ENCODE results near the gene HDAC7.

HDAC7 gene

DNA sequence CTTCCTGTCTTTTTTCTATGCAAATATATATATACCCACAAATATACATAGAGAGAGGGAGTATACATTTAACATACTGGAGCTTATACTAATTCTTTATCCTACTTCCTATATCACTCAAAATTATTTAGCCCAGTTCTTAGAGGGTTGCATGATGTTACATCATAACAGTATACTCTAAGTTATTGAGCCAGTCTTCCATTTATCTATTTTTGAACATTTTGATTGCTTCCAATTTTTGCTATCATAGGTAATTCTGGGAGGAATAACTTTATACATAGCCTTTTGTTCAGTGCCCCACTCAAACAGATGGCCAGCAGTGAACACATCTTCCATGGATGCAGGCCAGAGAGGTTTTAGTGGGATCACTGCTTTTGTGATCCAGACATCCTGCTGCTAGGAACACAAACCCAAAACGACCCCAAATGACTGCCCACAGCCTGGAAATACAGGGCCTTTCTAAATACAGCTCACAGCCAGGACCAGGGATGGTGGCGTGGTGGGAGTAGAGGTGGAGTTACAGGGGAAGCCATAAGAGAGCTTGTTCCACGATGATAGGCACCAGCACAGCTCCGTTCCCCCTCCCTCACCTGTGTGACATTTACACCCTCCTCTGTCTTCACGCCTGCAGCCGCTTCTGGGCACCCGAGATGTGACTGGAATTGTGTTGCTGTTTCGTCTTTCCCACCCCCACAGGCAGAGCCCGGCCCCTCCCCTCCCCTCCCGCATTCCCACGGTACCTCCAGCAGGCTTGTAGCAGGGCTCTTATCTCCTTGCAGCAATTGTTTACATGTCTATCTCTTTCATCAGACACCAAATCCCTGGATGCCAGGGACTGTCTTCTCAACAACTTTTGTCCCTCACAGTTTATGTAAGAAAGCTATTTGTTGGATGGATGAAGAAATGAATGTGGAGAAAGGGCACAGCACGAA lies 30.7 kb upstream of the HDAC7 start:
- POLR2A ChIA-PET = no interaction called here
- peaks cover 0 to 3% (median 0%) of the 10 kb centered on the region in 4 experiments for H3K36me3 ChIP-seq (ENCODE audit: control insufficient read depth in 4 of 4, insufficient read depth in 4 of 4, low read length in 3 of 4)
- CTCF ChIA-PET = interaction anchor here (0.9 to 29.7 kb wide), 6 partner anchors 10 to 118 kb away, joined by 3 to 1391 read pairs (median 3); partner anchors contain the start of genes HDAC7 and VDR
- no peak for DNase-seq
- H3K9me3 ChIP-seq (ENCODE audit: control extremely low read depth in 1 of 5, control insufficient read depth in 4 of 5, insufficient read depth in 2 of 5, low read depth in 1 of 5, low read length in 4 of 5) = no peaks in the 10 kb centered on the region
- H3K27me3 ChIP-seq (replicated peaks in 2 of 5; ENCODE audit: control insufficient read depth in 4 of 5, insufficient read depth in 5 of 5, low read length in 4 of 5) = no peaks in the 10 kb centered on the region
- H3K4me1 ChIP-seq (ENCODE audit: control extremely low read depth in 1 of 4, control insufficient read depth in 4 of 4, insufficient read depth in 4 of 4, low read length in 3 of 4) = no peaks in the 10 kb centered on the region
- WGBS (ENCODE audit: insufficient coverage) = 71% methylated on average over 4 of the region's 12 CpGs
- no peak overlapping the region for H3K27ac ChIP-seq (ENCODE audit: insufficient read depth in 1 of 2, low read depth in 1 of 2, low read length in 2 of 2, poor library complexity in 1 of 2, severe bottlenecking in 2 of 2)
- no peak overlapping the region for H3K4me3 ChIP-seq (ENCODE audit: control insufficient read depth in 1 of 7, extremely low read depth in 1 of 7, insufficient read depth in 4 of 7, low read depth in 2 of 7, low read length in 6 of 7)

DNA sequence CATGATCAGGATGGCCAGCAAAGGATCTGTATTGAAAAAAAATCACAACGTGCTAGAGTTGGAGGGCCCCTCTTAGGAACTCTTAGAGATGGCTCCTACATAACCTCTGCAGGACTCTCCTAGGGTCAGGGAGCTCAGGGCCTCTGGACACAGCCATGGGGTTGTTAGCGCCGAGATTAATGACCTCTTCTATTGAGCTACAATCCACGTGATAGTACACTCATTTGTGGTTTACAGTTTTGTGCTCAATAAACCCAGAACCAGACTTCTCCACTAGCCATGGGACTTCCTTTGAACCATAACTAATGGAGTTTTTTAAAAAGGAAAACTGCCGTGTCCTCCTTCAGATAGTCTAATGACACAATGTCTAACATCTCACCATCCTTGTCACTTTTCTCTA lies 29.6 kb upstream of the HDAC7 start:
- WGBS (ENCODE audit: insufficient coverage) = 56% methylated on average over 5 of the region's 5 CpGs
- no peak overlapping the region for H3K27ac ChIP-seq (ENCODE audit: insufficient read depth in 1 of 2, low read depth in 1 of 2, low read length in 2 of 2, poor library complexity in 1 of 2, severe bottlenecking in 2 of 2)
- no peaks in the 10 kb centered on the region for H3K36me3 ChIP-seq (ENCODE audit: control insufficient read depth in 4 of 4, insufficient read depth in 4 of 4, low read length in 3 of 4)
- H3K27me3 ChIP-seq (replicated peaks in 2 of 5; ENCODE audit: control insufficient read depth in 4 of 5, insufficient read depth in 5 of 5, low read length in 4 of 5) = no peaks in the 10 kb centered on the region
- H3K4me1 ChIP-seq (ENCODE audit: control extremely low read depth in 1 of 4, control insufficient read depth in 4 of 4, insufficient read depth in 4 of 4, low read length in 3 of 4) = no peaks in the 10 kb centered on the region
- CTCF ChIA-PET = interaction anchor here (1.6 to 29.7 kb wide), 3 partner anchors 8 to 51 kb away, joined by 5 to 1391 read pairs (median 12); partner anchors contain the start of gene HDAC7
- no peak overlapping the region for H3K4me3 ChIP-seq (ENCODE audit: control insufficient read depth in 1 of 7, extremely low read depth in 1 of 7, insufficient read depth in 4 of 7, low read depth in 2 of 7, low read length in 6 of 7)
- POLR2A ChIA-PET = no interaction called here
- H3K9me3 ChIP-seq (ENCODE audit: control extremely low read depth in 1 of 5, control insufficient read depth in 4 of 5, insufficient read depth in 2 of 5, low read depth in 1 of 5, low read length in 4 of 5) = no peaks in the 10 kb centered on the region
- no peak for DNase-seq

DNA sequence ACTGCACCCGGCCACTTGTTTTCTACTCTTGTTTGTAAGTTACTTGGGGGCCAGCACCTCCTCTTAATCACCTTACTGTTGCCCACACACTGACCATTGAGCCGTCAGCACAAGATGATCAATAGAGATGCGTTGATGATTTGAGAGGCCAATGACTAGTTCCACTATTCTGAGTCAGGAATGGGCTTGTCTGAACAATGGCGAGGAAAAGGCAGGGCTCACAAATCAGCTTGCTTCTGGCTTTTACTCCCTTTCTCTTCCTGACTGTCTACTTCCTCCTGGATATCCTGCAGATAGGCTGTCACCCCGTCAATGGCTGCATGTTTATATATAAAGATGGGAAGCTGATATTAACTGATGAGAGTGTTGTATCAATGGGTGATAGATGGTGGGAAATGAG lies 29.1 kb upstream of the HDAC7 start:
- Histone ChIP-seq H3K36me3 (ENCODE audit: control insufficient read depth in 4 of 4, insufficient read depth in 4 of 4, low read length in 3 of 4) (no peaks in the 10 kb centered on the region), H3K27me3 (replicated peaks in 2 of 5; ENCODE audit: control insufficient read depth in 4 of 5, insufficient read depth in 5 of 5, low read length in 4 of 5) (no peaks in the 10 kb centered on the region), H3K9me3 (ENCODE audit: control extremely low read depth in 1 of 5, control insufficient read depth in 4 of 5, insufficient read depth in 2 of 5, low read depth in 1 of 5, low read length in 4 of 5) (no peaks in the 10 kb centered on the region), H3K4me1 (ENCODE audit: control extremely low read depth in 1 of 4, control insufficient read depth in 4 of 4, insufficient read depth in 4 of 4, low read length in 3 of 4) (no peaks in the 10 kb centered on the region), H3K27ac (ENCODE audit: insufficient read depth in 1 of 2, low read depth in 1 of 2, low read length in 2 of 2, poor library complexity in 1 of 2, severe bottlenecking in 2 of 2) (no peak overlapping the region), H3K4me3 (ENCODE audit: control insufficient read depth in 1 of 7, extremely low read depth in 1 of 7, insufficient read depth in 4 of 7, low read depth in 2 of 7, low read length in 6 of 7) (no peak overlapping the region)
- no peak for DNase-seq
- ChIA-PET CTCF (interaction anchor here (0.9 to 29.7 kb wide), 4 partner anchors 9 to 101 kb away, joined by 3 to 1391 read pairs (median 8); partner anchors contain the start of gene HDAC7), POLR2A (no interaction called here)
- 33% methylated on average over 4 of the region's 5 CpGs for WGBS (ENCODE audit: insufficient coverage)

DNA sequence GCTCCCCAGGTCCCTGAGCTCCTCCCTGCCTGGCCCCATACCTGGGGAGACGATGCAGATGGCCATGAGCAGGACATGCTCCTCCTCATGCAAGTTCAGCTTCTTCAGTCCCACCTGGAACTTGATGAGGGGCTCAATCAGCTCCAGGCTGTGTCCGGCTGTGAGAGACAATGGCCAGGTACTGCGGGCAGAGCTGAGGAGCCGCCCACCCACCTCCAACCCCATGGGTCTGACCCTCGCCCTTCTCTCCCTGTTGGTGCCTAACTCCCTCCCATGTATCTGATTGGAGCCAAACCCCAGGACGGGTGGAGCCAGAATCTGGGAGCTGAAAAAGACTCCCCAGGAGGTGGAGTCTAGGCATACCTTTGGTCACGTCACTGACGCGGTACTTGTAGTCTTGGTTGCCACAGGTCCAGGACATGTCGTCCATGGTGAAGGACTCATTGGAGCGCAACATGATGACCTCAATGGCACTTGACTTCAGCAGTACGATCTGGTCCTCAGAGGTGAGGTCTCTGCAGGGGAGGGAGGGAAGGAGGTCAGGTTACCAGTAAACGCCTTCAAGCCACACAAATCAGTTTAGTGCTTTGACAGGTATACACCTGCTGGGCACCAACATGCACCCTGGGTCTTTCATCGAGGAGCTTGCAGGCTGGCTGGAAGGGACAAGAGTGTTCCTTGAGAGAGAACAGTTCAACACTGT lies 26.7 kb upstream of the HDAC7 start:
- Histone ChIP-seq H3K27ac (ENCODE audit: insufficient read depth in 1 of 2, low read depth in 1 of 2, low read length in 2 of 2, poor library complexity in 1 of 2, severe bottlenecking in 2 of 2) (no peak overlapping the region), H3K4me1 (ENCODE audit: control extremely low read depth in 1 of 4, control insufficient read depth in 4 of 4, insufficient read depth in 4 of 4, low read length in 3 of 4) (no peaks in the 10 kb centered on the region), H3K27me3 (replicated peaks in 2 of 5; ENCODE audit: control insufficient read depth in 4 of 5, insufficient read depth in 5 of 5, low read length in 4 of 5) (no peaks in the 10 kb centered on the region), H3K9me3 (ENCODE audit: control extremely low read depth in 1 of 5, control insufficient read depth in 4 of 5, insufficient read depth in 2 of 5, low read depth in 1 of 5, low read length in 4 of 5) (no peaks in the 10 kb centered on the region), H3K36me3 (ENCODE audit: control insufficient read depth in 4 of 4, insufficient read depth in 4 of 4, low read length in 3 of 4) (no peaks in the 10 kb centered on the region), H3K4me3 (ENCODE audit: control insufficient read depth in 1 of 7, extremely low read depth in 1 of 7, insufficient read depth in 4 of 7, low read depth in 2 of 7, low read length in 6 of 7) (no peak overlapping the region)
- WGBS (ENCODE audit: insufficient coverage) = over 99% methylated on average over 11 of the region's 14 CpGs
- ChIA-PET POLR2A (no interaction called here), CTCF (interaction anchor here (0.5 to 29.7 kb wide), 10 partner anchors 12 to 122 kb away, joined by 3 to 1391 read pairs (median 4); partner anchors contain the start of genes HDAC7 and RAPGEF3)
- no peak for DNase-seq

DNA sequence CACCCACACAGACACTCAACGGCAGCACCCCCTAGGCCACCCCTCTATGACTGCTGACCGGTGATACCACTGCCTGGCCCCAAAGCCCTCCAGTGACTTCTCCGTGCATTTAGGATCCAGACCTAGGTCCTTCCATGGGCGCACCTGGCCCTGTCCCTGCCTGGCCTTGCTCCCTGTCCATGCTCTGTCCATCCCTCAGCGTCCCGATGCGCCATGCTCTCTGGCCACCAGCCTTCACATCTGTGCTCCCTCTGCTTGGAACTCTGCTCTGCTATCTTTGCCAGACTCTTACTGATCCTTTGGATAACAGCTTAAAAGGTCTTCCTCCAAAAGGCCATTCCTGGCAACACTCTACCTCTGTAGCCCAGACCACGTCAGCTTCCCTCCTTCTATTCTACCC lies 25.4 kb upstream of the HDAC7 start:
- no peaks in the 10 kb centered on the region for H3K9me3 ChIP-seq (ENCODE audit: control extremely low read depth in 1 of 5, control insufficient read depth in 4 of 5, insufficient read depth in 2 of 5, low read depth in 1 of 5, low read length in 4 of 5)
- no peaks in the 10 kb centered on the region for H3K36me3 ChIP-seq (ENCODE audit: control insufficient read depth in 4 of 4, insufficient read depth in 4 of 4, low read length in 3 of 4)
- POLR2A ChIA-PET = no interaction called here
- no peaks in the 10 kb centered on the region for H3K27me3 ChIP-seq (replicated peaks in 2 of 5; ENCODE audit: control insufficient read depth in 4 of 5, insufficient read depth in 5 of 5, low read length in 4 of 5)
- H3K27ac ChIP-seq (ENCODE audit: insufficient read depth in 1 of 2, low read depth in 1 of 2, low read length in 2 of 2, poor library complexity in 1 of 2, severe bottlenecking in 2 of 2) = no peak overlapping the region
- CTCF ChIA-PET = interaction anchor here (1.2 to 29.7 kb wide), 3 partner anchors 16 to 103 kb away, joined by 4 to 1391 read pairs (median 6); partner anchors contain the start of gene HDAC7
- WGBS (ENCODE audit: insufficient coverage) = 96% methylated on average over 8 of the region's 8 CpGs
- H3K4me1 ChIP-seq (ENCODE audit: control extremely low read depth in 1 of 4, control insufficient read depth in 4 of 4, insufficient read depth in 4 of 4, low read length in 3 of 4) = no peaks in the 10 kb centered on the region
- no peak overlapping the region for H3K4me3 ChIP-seq (ENCODE audit: control insufficient read depth in 1 of 7, extremely low read depth in 1 of 7, insufficient read depth in 4 of 7, low read depth in 2 of 7, low read length in 6 of 7)
- no peak for DNase-seq

DNA sequence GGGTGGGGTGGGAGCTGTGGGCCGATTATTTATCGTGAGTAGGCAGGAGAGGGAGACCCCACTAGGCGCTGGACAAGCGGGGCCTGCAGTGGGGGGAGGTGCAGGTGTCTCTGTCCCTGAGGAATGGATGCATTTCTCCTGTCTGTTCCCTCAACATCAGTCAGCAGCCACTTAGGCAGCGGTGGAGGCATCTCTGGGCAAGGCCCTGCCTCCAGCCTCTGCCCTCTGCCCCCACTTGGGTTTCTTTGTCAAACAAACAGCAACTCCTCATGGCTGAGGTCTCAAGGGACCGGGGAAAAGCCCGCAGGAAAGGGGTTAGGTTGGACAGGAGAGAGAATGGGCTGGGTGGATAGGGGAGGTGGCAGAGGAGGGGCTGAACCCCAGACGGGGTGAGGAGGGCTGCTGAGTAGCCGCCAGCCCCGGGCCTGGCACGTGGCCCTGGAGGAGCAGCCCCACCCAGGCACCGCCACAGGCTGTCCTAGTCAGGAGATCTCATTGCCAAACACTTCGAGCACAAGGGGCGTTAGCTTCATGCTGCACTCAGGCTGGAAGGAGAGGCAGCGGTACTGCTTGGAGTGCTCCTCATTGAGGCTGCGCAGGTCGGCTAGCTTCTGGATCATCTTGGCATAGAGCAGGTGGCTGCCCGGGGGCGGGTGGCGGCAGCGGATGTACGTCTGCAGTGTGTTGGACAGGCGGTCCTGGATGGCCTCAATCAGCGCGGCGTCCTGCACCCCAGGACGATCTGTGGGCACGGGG lies 24.7 kb upstream of the HDAC7 start:
- H3K4me1 ChIP-seq (ENCODE audit: control extremely low read depth in 1 of 4, control insufficient read depth in 4 of 4, insufficient read depth in 4 of 4, low read length in 3 of 4) = no peaks in the 10 kb centered on the region
- POLR2A ChIA-PET = no interaction called here
- no peak overlapping the region for H3K4me3 ChIP-seq (ENCODE audit: control insufficient read depth in 1 of 7, extremely low read depth in 1 of 7, insufficient read depth in 4 of 7, low read depth in 2 of 7, low read length in 6 of 7)
- H3K27me3 ChIP-seq (replicated peaks in 2 of 5; ENCODE audit: control insufficient read depth in 4 of 5, insufficient read depth in 5 of 5, low read length in 4 of 5) = no peaks in the 10 kb centered on the region
- no peak overlapping the region for H3K27ac ChIP-seq (ENCODE audit: insufficient read depth in 1 of 2, low read depth in 1 of 2, low read length in 2 of 2, poor library complexity in 1 of 2, severe bottlenecking in 2 of 2)
- CTCF ChIA-PET = interaction anchor here (2.1 to 29.7 kb wide), 2 partner anchors 46 to 103 kb away, joined by 6 to 1391 read pairs; partner anchors contain the start of gene HDAC7
- peak in 1 of 3 donors; percentile 23 for DNase-seq
- 94% methylated on average over 26 of the region's 28 CpGs for WGBS (ENCODE audit: insufficient coverage)
- H3K9me3 ChIP-seq (ENCODE audit: control extremely low read depth in 1 of 5, control insufficient read depth in 4 of 5, insufficient read depth in 2 of 5, low read depth in 1 of 5, low read length in 4 of 5) = no peaks in the 10 kb centered on the region
- H3K36me3 ChIP-seq (ENCODE audit: control insufficient read depth in 4 of 4, insufficient read depth in 4 of 4, low read length in 3 of 4) = no peaks in the 10 kb centered on the region
